PFSK-1 (cell line): ENCODE measurements around the gene AFAP1L2.

Source experiments
- POLR2AphosphoS5 ChIP-seq: IDR thresholded peaks from 2 replicates; pipeline ENCODE4 v1.6.1; 2012; ENCODE audit warnings: low read depth, mild to moderate bottlenecking, control low read depth, low read length, moderate library complexity
- REST ChIP-seq, 2 experiments: IDR thresholded peaks; 2 replicates each; pipeline versions ENCODE4 v1.6.1 to v1.8.0; 2011 to 2012; ENCODE audit warnings: low read depth in 2 of 2, low read length in 2 of 2, control low read depth in 1 of 2, inconsistent platforms in 1 of 2, mild to moderate bottlenecking in 1 of 2, moderate library complexity in 1 of 2; ENCODE audit not compliant: insufficient read depth in 1 of 2
- TAF1 ChIP-seq: IDR thresholded peaks from 2 replicates; pipeline ENCODE4 v1.6.1; 2012; ENCODE audit warnings: low read length, control low read depth, borderline replicate concordance; ENCODE audit not compliant: insufficient read depth

GRCh38 chr10:114362826-114363355, 41.4 kb downstream of the AFAP1L2 start:
- TF ChIP-seq TAF1: no peak
- no peak for TF ChIP-seq POLR2AphosphoS5
- no peak for TF ChIP-seq REST (IDR thresholded peaks at IDR 0.05; ENCODE audit: insufficient read depth in 1 of 2, low read depth in 2 of 2, low read length in 2 of 2)
